Sigmoid colon (tissue), 7 donors: ENCODE measurements around the gene CEL. TPM values are rescaled to one million over a fixed set of nuclear protein-coding genes. Genes with fewer than 3 reads are reported as not detected.

ENCODE experiments used
- DNase-seq: peaks from one replicate; pipeline ENCODE4 v3.0.0-alpha.2; 2019
- H3K27ac ChIP-seq, 4 donors: fragments of 200-600 bp; sonication (generic); one replicate each; pipeline ENCODE4 v1.5.1; 2016 to 2019; ENCODE audit warnings: mild to moderate bottlenecking in 1 of 4
- H3K27me3 ChIP-seq, 3 donors: fragments of 200-600 bp; sonication (generic); one replicate each; pipeline ENCODE4 v1.5.1; 2019; ENCODE audit warnings: mild to moderate bottlenecking in 1 of 3
- H3K36me3 ChIP-seq, 4 donors: fragments of 200-600 bp; sonication (generic); one replicate each; pipeline ENCODE4 v1.5.1; 2016 to 2019
- H3K4me1 ChIP-seq, 4 donors: fragments of 200-600 bp; sonication (generic); one replicate each; pipeline ENCODE4 v1.5.1; 2017 to 2019
- H3K4me3 ChIP-seq, 4 donors: fragments of 200-600 bp; sonication (generic); one replicate each; pipeline ENCODE4 v1.5.1; 2017 to 2019; ENCODE audit warnings: mild to moderate bottlenecking in 2 of 4, moderate library complexity in 1 of 4
- H3K9me3 ChIP-seq, 4 donors: fragments of 200-600 bp in 3 of 4; sonication (generic) in 3 of 4; one replicate each; pipeline versions ENCODE4 v1.5.1 to v1.6.1; 2013 to 2019
- EP300 ChIP-seq, 4 donors: sonication (generic); formaldehyde crosslinking; IDR thresholded peaks; one replicate each; pipeline ENCODE4 v1.6.1; 2017; ENCODE audit warnings: antibody characterized with exemption in 4 of 4
- POLR2A ChIP-seq, 2 donors: fragments of 450-650 bp; IDR thresholded peaks; one replicate each; pipeline ENCODE4 v1.6.1; 2016; ENCODE audit warnings: antibody characterized with exemption in 2 of 2, mild to moderate bottlenecking in 2 of 2, moderate library complexity in 2 of 2
- POLR2AphosphoS5 ChIP-seq, 4 donors: sonication (generic); formaldehyde crosslinking; IDR thresholded peaks; one replicate each; pipeline ENCODE4 v1.6.1; 2017; ENCODE audit warnings: antibody characterized with exemption in 4 of 4
- WGBS, 2 donors: extraction: QIAGEN DNeasy Blood & Tissue Kit; methylation state at CpG; one replicate each; pipeline ENCODE4 v1.1.7; 2013; 5-methylcytosine and 5-hydroxymethylcytosine counted together
- intact Hi-C: fragments of 100-400 bp; cut with DNase I; formaldehyde crosslinking; loops from one replicate; pipeline ENCODE4 v1.15.1; 2023
- polyA plus RNA-seq, 3 donors: library from polyadenylated mRNA; stranded (reverse); fragments of 200-250 nt; gene quantifications; one replicate each; pipeline ENCODE4 v1.2.3, GENCODE V29; 2013
- total RNA-seq, 4 donors: library from RNA; depleted of rRNA; stranded (reverse); fragments of >200 nt; gene quantifications; one replicate each; pipeline ENCODE4 v1.1.0, GENCODE V29; 2016
- TF ChIP-seq, protein P1 (sequence below), 4 experiments: fragments of 450-650 bp in 3 of 4; fragments of 200-600 bp in 1 of 4; IDR thresholded peaks; one replicate each; pipeline ENCODE4 v1.5.1; 2016 to 2019; ENCODE audit warnings: antibody characterized with exemption in 4 of 4, mild to moderate bottlenecking in 3 of 4, moderate library complexity in 2 of 4
- donor health status: healthy with polysubstance abuse.
- donor health status: Bipolar disorder and iron deficiency.
- donor health status: healthy.

CEL gene
- total and polyA plus RNA-seq, 7 donors = 0.36 to 4.8 (median 1.0) TPM; not detected in 2

DNA sequence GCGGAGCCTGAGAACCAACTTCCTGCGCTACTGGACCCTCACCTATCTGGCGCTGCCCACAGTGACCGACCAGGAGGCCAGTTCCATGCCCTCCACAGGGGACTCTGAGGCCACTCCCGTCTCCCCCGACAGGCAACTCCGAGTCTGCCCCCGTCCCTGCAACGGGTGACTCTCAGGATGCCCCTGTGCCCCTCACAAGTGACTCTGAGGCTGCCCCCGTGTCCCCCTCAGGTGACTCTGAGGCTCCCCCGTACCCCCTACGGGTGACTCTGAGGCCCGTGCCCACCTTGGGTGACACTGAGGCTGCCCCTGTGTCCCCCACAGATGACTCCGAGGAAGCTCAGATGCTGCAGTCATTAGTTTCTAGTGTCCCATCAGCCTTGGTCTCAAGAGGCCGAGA lies 25.1 kb downstream of the CEL start:
- WGBS, 2 donors = 84 to 88% methylated on average over 15 of the region's 15 CpGs
- no peak overlapping the region for H3K27ac ChIP-seq
- no peaks in the 10 kb centered on the region for H3K27me3 ChIP-seq
- H3K9me3 ChIP-seq = no peaks in the 10 kb centered on the region
- H3K4me3 ChIP-seq = no peak overlapping the region
- TF ChIP-seq POLR2AphosphoS5 (IDR thresholded peaks at IDR 0.05) (no peak), EP300 (IDR thresholded peaks at IDR 0.05) (no peak), POLR2A (IDR thresholded peaks at IDR 0.05) (no peak)
- TF ChIP-seq, protein P1, sequence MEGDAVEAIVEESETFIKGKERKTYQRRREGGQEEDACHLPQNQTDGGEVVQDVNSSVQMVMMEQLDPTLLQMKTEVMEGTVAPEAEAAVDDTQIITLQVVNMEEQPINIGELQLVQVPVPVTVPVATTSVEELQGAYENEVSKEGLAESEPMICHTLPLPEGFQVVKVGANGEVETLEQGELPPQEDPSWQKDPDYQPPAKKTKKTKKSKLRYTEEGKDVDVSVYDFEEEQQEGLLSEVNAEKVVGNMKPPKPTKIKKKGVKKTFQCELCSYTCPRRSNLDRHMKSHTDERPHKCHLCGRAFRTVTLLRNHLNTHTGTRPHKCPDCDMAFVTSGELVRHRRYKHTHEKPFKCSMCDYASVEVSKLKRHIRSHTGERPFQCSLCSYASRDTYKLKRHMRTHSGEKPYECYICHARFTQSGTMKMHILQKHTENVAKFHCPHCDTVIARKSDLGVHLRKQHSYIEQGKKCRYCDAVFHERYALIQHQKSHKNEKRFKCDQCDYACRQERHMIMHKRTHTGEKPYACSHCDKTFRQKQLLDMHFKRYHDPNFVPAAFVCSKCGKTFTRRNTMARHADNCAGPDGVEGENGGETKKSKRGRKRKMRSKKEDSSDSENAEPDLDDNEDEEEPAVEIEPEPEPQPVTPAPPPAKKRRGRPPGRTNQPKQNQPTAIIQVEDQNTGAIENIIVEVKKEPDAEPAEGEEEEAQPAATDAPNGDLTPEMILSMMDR (IDR thresholded peaks at IDR 0.05) = no peak
- no peaks in the 10 kb centered on the region for H3K4me1 ChIP-seq
- DNase-seq = no peak
- intact Hi-C loops = no loop called here
- no peaks in the 10 kb centered on the region for H3K36me3 ChIP-seq

DNA sequence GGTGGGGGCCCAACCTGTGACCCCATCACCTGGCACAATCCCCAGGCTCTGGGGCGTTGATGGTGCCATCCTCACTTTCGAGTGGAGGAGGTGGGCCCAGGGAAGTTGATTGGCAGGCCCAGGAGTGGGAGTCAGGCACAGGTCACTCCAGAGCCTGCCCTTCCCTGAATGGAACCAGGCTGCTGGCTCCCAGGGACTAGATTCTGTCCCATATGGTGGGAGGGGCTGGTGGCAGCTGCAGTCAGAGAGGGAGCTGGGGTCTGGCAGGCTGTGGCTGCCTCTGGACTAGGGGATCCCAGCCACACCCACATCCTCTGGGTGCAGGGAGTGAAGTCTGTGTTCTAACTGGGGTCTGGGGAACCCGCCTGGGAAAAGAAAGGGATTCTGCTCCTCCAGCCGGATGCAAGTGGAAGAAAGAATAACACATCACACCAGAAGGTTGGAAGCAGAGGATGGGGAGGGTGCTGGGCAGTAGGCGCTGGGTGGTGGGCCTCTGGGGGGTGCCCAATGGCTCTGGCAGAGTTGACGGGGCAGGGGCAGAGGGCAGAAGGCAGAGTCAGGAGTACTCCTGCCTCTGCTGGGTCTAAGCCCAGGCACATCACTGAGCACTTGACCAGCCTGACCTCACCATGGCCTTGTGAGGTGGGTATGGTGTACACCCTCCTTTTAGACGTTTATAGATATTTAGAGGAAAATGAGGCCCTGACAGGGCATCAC lies 25.8 kb downstream of the CEL start:
- WGBS, 2 donors = 78 to 83% methylated on average over 7 of the region's 7 CpGs
- Histone ChIP-seq H3K4me1 (no peaks in the 10 kb centered on the region), H3K9me3 (no peaks in the 10 kb centered on the region), H3K4me3 (no peak overlapping the region), H3K27ac (no peak overlapping the region), H3K27me3 (no peaks in the 10 kb centered on the region), H3K36me3 (no peaks in the 10 kb centered on the region)
- DNase-seq = no peak
- intact Hi-C loops = no loop called here
- TF ChIP-seq POLR2AphosphoS5 (IDR thresholded peaks at IDR 0.05) = no peak

DNA sequence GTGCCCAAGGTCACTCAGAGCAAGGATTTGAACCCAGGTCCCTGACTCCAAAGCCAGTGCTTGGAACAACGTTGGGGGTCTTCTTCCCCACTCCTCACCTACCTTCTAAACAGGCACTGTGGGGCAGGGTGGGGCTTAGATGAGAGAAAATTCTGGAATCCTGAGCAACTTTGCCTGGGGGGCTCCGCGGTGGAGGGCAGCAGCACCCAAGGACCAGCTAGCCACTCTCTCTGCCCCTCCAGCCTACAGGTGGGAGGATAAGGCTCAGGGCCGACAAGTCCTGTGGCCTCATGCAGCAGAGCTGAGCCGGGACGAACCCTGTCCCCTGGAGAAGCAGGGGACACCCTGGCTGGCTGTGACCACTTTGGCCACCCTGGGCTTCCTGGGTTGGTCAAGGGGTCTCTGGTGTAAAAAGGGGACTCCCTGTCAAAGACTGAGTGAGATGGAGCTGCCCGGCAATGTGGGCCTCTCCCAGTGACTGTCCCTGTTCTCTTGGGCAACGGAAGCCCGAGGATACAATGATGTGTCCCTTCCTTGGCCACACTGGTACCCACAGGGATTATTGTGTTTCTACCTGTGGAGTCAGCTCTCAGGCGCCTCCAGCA lies 26.5 kb downstream of the CEL start:
- Histone ChIP-seq H3K4me3 (no peak overlapping the region), H3K4me1 (no peaks in the 10 kb centered on the region), H3K9me3 (no peaks in the 10 kb centered on the region), H3K36me3 (no peaks in the 10 kb centered on the region), H3K27me3 (no peaks in the 10 kb centered on the region), H3K27ac (no peak overlapping the region)
- intact Hi-C loops = no loop called here
- TF ChIP-seq, protein P1 (IDR thresholded peaks at IDR 0.05) = no peak
- TF ChIP-seq EP300 (IDR thresholded peaks at IDR 0.05) (no peak), POLR2A (IDR thresholded peaks at IDR 0.05) (no peak), POLR2AphosphoS5 (IDR thresholded peaks at IDR 0.05) (no peak)
- DNase-seq = no peak
- 92 to 95% methylated on average over 10 of the region's 10 CpGs for WGBS, 2 donors

DNA sequence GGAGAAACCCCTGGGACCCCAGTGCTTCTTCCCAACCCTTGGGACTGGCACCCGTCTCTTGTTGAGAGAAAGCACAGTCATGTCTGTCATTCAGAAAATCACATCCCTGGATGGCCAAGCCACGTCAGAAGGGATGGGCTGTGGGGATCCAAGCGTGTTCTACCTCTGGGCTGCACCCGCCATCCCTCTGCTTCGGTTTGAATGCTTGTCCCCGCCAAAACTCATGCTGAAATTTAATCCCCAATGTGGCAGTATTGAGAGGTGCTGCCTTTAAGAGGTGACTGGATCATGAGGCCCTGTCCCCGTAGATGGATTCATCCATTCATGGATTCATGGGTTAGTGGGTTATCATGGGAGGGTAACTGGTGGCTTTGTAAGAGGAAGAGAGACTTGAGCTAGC lies 27.0 kb downstream of the CEL start:
- Histone ChIP-seq H3K4me1 (no peaks in the 10 kb centered on the region), H3K9me3 (no peaks in the 10 kb centered on the region), H3K36me3 (no peaks in the 10 kb centered on the region), H3K4me3 (no peak overlapping the region), H3K27me3 (no peaks in the 10 kb centered on the region), H3K27ac (no peak overlapping the region)
- no peak for TF ChIP-seq POLR2AphosphoS5 (IDR thresholded peaks at IDR 0.05)
- TF ChIP-seq POLR2A (IDR thresholded peaks at IDR 0.05) = no peak
- TF ChIP-seq, protein P1 (IDR thresholded peaks at IDR 0.05) = no peak
- TF ChIP-seq EP300 (IDR thresholded peaks at IDR 0.05) = no peak
- DNase-seq = no peak
- intact Hi-C loops = no loop called here
- WGBS, 2 donors = 95 to 96% methylated on average over 7 of the region's 7 CpGs

DNA sequence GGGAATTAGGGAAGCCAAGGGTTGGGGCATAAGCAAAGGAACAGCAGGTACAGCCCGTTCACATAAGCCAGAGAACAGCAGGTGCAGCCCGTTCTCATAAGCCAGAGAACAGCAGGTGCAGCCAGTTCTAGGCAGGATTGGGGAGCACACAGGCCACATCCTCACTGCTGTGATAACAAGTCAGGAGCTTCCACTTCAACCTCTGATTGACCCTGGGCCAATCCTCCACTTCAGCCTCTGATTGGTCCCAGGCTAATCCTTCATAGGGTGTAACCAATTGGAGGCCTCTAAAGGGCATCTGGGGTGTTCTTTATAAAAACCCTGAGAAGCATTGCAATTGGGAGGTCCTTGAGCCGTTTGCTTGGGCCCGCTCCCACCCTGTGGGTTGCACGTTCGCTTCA lies 27.5 kb downstream of the CEL start:
- Histone ChIP-seq H3K9me3 (no peaks in the 10 kb centered on the region), H3K27me3 (no peaks in the 10 kb centered on the region), H3K4me3 (no peak overlapping the region), H3K27ac (no peak overlapping the region), H3K36me3 (no peaks in the 10 kb centered on the region), H3K4me1 (no peaks in the 10 kb centered on the region)
- TF ChIP-seq EP300 (IDR thresholded peaks at IDR 0.05) = no peak
- TF ChIP-seq, protein P1 (IDR thresholded peaks at IDR 0.05) = no peak
- no peak for TF ChIP-seq POLR2A (IDR thresholded peaks at IDR 0.05)
- TF ChIP-seq POLR2AphosphoS5 (IDR thresholded peaks at IDR 0.05) = no peak
- no peak for DNase-seq
- WGBS, 2 donors = 77 to 79% methylated on average over 6 of the region's 6 CpGs
- intact Hi-C loops = no loop called here
